IPS-20b (cell line): ENCODE data around the gene CASK.
"Not testable (repeated sequence)": the region's sequence is repeated elsewhere in the genome, so short reads cannot be mapped to it uniquely, and the experiment has no call there.

ENCODE experiments used
- H3K27ac ChIP-seq: one replicate; pipeline ENCODE4 v1.5.1; 2013; ENCODE audit warnings: low read length
- H3K27me3 ChIP-seq: 2 replicates; pipeline ENCODE4 v1.6.1; 2013; ENCODE audit warnings: mild to moderate bottlenecking, low read length, inconsistent platforms; ENCODE audit not compliant: insufficient read depth
- H3K36me3 ChIP-seq: 2 replicates; pipeline ENCODE4 v1.6.1; 2013; ENCODE audit warnings: low read depth, mild to moderate bottlenecking, inconsistent platforms, low read length, moderate library complexity; ENCODE audit not compliant: insufficient read depth
- H3K4me1 ChIP-seq: 2 replicates; pipeline ENCODE4 v1.6.1; 2013; ENCODE audit warnings: mild to moderate bottlenecking, control low read depth, inconsistent platforms, low read length, moderate library complexity; ENCODE audit not compliant: insufficient read depth
- H3K4me3 ChIP-seq: 2 replicates; pipeline ENCODE4 v1.5.1; 2013; ENCODE audit warnings: mild to moderate bottlenecking, low read length, inconsistent platforms
- H3K9ac ChIP-seq: 2 replicates; pipeline ENCODE4 v1.6.1; 2013; ENCODE audit warnings: low read depth, mild to moderate bottlenecking, inconsistent platforms, low read length, moderate library complexity
- H3K9me3 ChIP-seq: 2 replicates; pipeline ENCODE4 v1.6.1; 2013; ENCODE audit warnings: mild to moderate bottlenecking, low read depth, low read length, inconsistent platforms; ENCODE audit not compliant: insufficient read depth

The CASK gene

GRCh38 chrX:41722816-41723618 is 200.3 kb downstream of the CASK start:
- Histone ChIP-seq H3K36me3 (no peaks in the 10 kb centered on the region), H3K4me1 (no peaks in the 10 kb centered on the region; the same call in none of the 2 replicates), H3K9ac (no peak overlapping the region), H3K27ac (no peak overlapping the region), H3K9me3 (peaks cover 6% of the 10 kb centered on the region; the same call in 1 of the 2 replicates), H3K4me3 (no peak overlapping the region), H3K27me3 (no peaks in the 10 kb centered on the region)

GRCh38 chrX:41722214-41722613 is 201.1 kb downstream of the CASK start:
- Histone ChIP-seq H3K27me3 (no peaks in the 10 kb centered on the region), H3K4me3 (no peak overlapping the region), H3K27ac (no peak overlapping the region), H3K4me1 (no peaks in the 10 kb centered on the region; the same call in none of the 2 replicates), H3K9ac (no peak overlapping the region), H3K36me3 (no peaks in the 10 kb centered on the region), H3K9me3 (peaks cover 14% of the 10 kb centered on the region; the same call in 1 of the 2 replicates)

- H3K27me3 ChIP-seq = no peaks in the 10 kb centered on the region
- no peak overlapping the region for H3K4me3 ChIP-seq
- H3K36me3 ChIP-seq = no peaks in the 10 kb centered on the region
- H3K9ac ChIP-seq = no peak overlapping the region
- peaks cover 20% of the 10 kb centered on the region; the same call in 1 of the 2 replicates for H3K9me3 ChIP-seq
- H3K27ac ChIP-seq = no peak overlapping the region
- no peaks in the 10 kb centered on the region; the same call in none of the 2 replicates for H3K4me1 ChIP-seq
Measured at GRCh38 chrX:41721590-41721989, 201.8 kb downstream of the CASK start.

- no peak overlapping the region for H3K4me3 ChIP-seq
- H3K27ac ChIP-seq = no peak overlapping the region
- H3K36me3 ChIP-seq = no peaks in the 10 kb centered on the region
- H3K9me3 ChIP-seq = peaks cover 20% of the 10 kb centered on the region; the same call in 1 of the 2 replicates
- no peaks in the 10 kb centered on the region for H3K27me3 ChIP-seq
- no peaks in the 10 kb centered on the region; the same call in none of the 2 replicates for H3K4me1 ChIP-seq
- no peak overlapping the region for H3K9ac ChIP-seq
Measured at GRCh38 chrX:41720125-41720779, 203.1 kb downstream of the CASK start.

GRCh38 chrX:41719610-41720009 is 203.7 kb downstream of the CASK start:
- H3K9ac ChIP-seq = not testable (repeated sequence)

GRCh38 chrX:41718481-41719235 is 204.7 kb downstream of the CASK start:
- Histone ChIP-seq H3K4me1 (no peaks in the 10 kb centered on the region; the same call in none of the 2 replicates), H3K4me3 (no peak overlapping the region), H3K9ac (peak overlapping the region; percentile 42), H3K9me3 (peaks cover 20% of the 10 kb centered on the region; the same call in 1 of the 2 replicates), H3K27ac (no peak overlapping the region), H3K36me3 (no peaks in the 10 kb centered on the region), H3K27me3 (no peaks in the 10 kb centered on the region)

More at GRCh38 chrX:41719610-41720009, 203.7 kb downstream of the CASK start:
- not testable (repeated sequence) for H3K27ac ChIP-seq, H3K4me3 ChIP-seq, H3K4me1 ChIP-seq, H3K36me3 ChIP-seq, H3K27me3 ChIP-seq
- H3K9me3 ChIP-seq = peaks cover 20% of the 10 kb centered on the region; the same call in 1 of the 2 replicates

- Histone ChIP-seq H3K9ac (no peak overlapping the region), H3K27me3 (no peaks in the 10 kb centered on the region), H3K4me3 (no peak overlapping the region), H3K9me3 (peaks cover 20% of the 10 kb centered on the region; the same call in 1 of the 2 replicates), H3K36me3 (no peaks in the 10 kb centered on the region), H3K4me1 (no peaks in the 10 kb centered on the region; the same call in none of the 2 replicates), H3K27ac (no peak overlapping the region)
Measured at GRCh38 chrX:41716767-41717473, 206.4 kb downstream of the CASK start.

- H3K9ac ChIP-seq = no peak overlapping the region
- no peaks in the 10 kb centered on the region for H3K27me3 ChIP-seq
- H3K4me1 ChIP-seq = no peaks in the 10 kb centered on the region; the same call in none of the 2 replicates
- peaks cover 20% of the 10 kb centered on the region; the same call in 1 of the 2 replicates for H3K9me3 ChIP-seq
- H3K27ac ChIP-seq = no peak overlapping the region
- H3K36me3 ChIP-seq = no peaks in the 10 kb centered on the region
- H3K4me3 ChIP-seq = no peak overlapping the region
Measured at GRCh38 chrX:41716222-41716621, 207.1 kb downstream of the CASK start.

- no peak overlapping the region for H3K9ac ChIP-seq
- no peak overlapping the region for H3K4me3 ChIP-seq
- H3K9me3 ChIP-seq = no peaks in the 10 kb centered on the region
- H3K36me3 ChIP-seq = no peaks in the 10 kb centered on the region
- H3K27me3 ChIP-seq = no peaks in the 10 kb centered on the region
- H3K27ac ChIP-seq = no peak overlapping the region
- peaks cover 6% of the 10 kb centered on the region; the same call in 1 of the 2 replicates for H3K4me1 ChIP-seq
Measured at GRCh38 chrX:41711021-41711667, 212.2 kb downstream of the CASK start.

GRCh38 chrX:41708486-41708885 is 214.9 kb downstream of the CASK start:
- H3K27me3 ChIP-seq = no peaks in the 10 kb centered on the region
- H3K4me3 ChIP-seq = no peak overlapping the region
- peaks cover 6% of the 10 kb centered on the region; the same call in 1 of the 2 replicates for H3K4me1 ChIP-seq
- H3K27ac ChIP-seq = no peak overlapping the region
- H3K9ac ChIP-seq = no peak overlapping the region
- no peaks in the 10 kb centered on the region for H3K9me3 ChIP-seq
- no peaks in the 10 kb centered on the region for H3K36me3 ChIP-seq
